ENCODE results near the gene EEF1AKMT3. TPM values are rescaled to one million over a fixed set of nuclear protein-coding genes. Genes with fewer than 3 reads are reported as not detected.

The EEF1AKMT3 gene
- total and polyA plus RNA-seq, 2 of the 4 experiments (the other 2 are of a cell fraction) = 3.2 to 8.1 TPM

DNA sequence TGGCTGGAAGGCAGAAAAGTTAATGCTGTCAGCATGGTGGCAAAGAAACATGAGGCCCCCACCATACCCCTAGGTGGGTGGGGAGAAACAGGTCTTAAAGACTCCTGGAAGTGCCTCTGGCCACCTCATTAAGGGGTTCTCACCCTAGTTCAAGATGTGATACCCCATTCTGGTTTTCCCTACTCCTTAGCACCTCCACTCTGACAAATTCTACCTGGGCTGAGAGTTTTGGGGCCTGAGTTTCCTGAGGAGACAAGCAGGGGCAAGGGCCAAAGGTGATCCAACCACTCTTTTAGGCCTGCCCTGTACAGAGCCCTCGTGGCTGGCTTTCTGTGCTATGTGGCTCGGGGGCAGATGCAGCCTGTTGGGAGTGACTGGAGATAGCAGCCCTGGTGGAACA, 54.0 kb downstream of the EEF1AKMT3 start:
- no TSS peak for BruUV-seq (replicated peaks)
- Histone ChIP-seq H2AFZ (replicated peaks; ENCODE audit: low read length, poor library complexity) (no peak overlapping the region), H3K4me2 (ENCODE audit: low read depth, low read length) (no peak overlapping the region), H3K79me1 (ENCODE audit: low read depth in 1 of 2, low read length in 2 of 2) (peaks cover 48 to 76% of the 10 kb centered on the region in 2 experiments), H3K27me3 (ENCODE audit: control insufficient read depth, insufficient read depth, low read length) (no peaks in the 10 kb centered on the region), H2BK20ac (ENCODE audit: low read depth, low read length) (no peak overlapping the region), H4K20me1 (ENCODE audit: insufficient read depth, low read length) (peaks cover 87% of the 10 kb centered on the region), H3K9me3 (ENCODE audit: control insufficient read depth, insufficient read depth, low read length) (no peaks in the 10 kb centered on the region), H3K4me1 (ENCODE audit: control insufficient read depth, insufficient read depth, low read length) (peaks cover 10% of the 10 kb centered on the region), H3K18ac (ENCODE audit: low read depth, low read length) (no peak overlapping the region), H3K9ac (ENCODE audit: low read depth, low read length) (no peak overlapping the region), H3K4ac (ENCODE audit: low read depth, low read length) (no peak overlapping the region), H3K9me1 (ENCODE audit: insufficient read depth, low read length) (peaks cover 6% of the 10 kb centered on the region), H4K5ac (ENCODE audit: low read depth, low read length) (no peak overlapping the region), H2BK15ac (ENCODE audit: low read depth, low read length) (no peak overlapping the region), H2AK5ac (ENCODE audit: low read depth, low read length) (no peak overlapping the region), H3K23ac (ENCODE audit: low read depth, low read length) (no peak overlapping the region), H2AK9ac (replicated peaks; ENCODE audit: low read depth, low read length, poor library complexity) (no peak overlapping the region), H3K27ac (ENCODE audit: insufficient read depth, low read length) (no peak overlapping the region), H2BK120ac (ENCODE audit: low read depth, low read length) (no peak overlapping the region), H3K36me3 (ENCODE audit: control insufficient read depth, insufficient read depth, low read length) (peaks cover 78% of the 10 kb centered on the region), H3K56ac (ENCODE audit: extremely low read depth, insufficient read depth, low read length) (no peak overlapping the region), H3K4me3 (ENCODE audit: insufficient read depth, low read depth, low read length) (no peak overlapping the region), H4K8ac (ENCODE audit: low read depth in 2 of 2, low read length in 2 of 2) (no peak overlapping the region), H3K14ac (replicated peaks; ENCODE audit: low read depth, low read length) (no peak overlapping the region), H4K91ac (ENCODE audit: insufficient read depth, low read depth, low read length) (no peak overlapping the region), H2BK5ac (ENCODE audit: low read depth, low read length, poor library complexity, severe bottlenecking) (no peak overlapping the region)
- ATAC-seq (ENCODE audit: low read depth) (no peak), DNase-seq (no peak)
- WGBS, 2 experiments (ENCODE audit: extremely low coverage in 2 of 2, insufficient read length in 1 of 2) = no CpG with 5 or more reads among the region's 2 CpGs
- in situ Hi-C loops (cut with MboI; ENCODE audit: low sequenced_read_pairs) = loop anchor here (5.0 kb wide), 1 partner anchor 81 kb away; no protein-coding TSS in a partner anchor
- ChIA-PET POLR2A (ENCODE audit: unreplicated experiment) (no interaction called here), CTCF (no interaction called here)
- TF ChIP-seq RAD21 (IDR thresholded peaks at IDR 0.05; ENCODE audit: low read length) (no peak), MAZ (IDR thresholded peaks at IDR 0.05; ENCODE audit: borderline replicate concordance, low read depth, low read length) (no peak), POLR2A (IDR thresholded peaks at IDR 0.05; ENCODE audit: low read depth, low read length) (no peak), CHD1 (IDR thresholded peaks at IDR 0.05; ENCODE audit: low read depth, low read length) (no peak), SMC3 (IDR thresholded peaks at IDR 0.05; ENCODE audit: low read depth, low read length) (no peak), CTCF (conservative IDR thresholded peaks at IDR 0.05; ENCODE audit: low read depth, low read length) (no peak), CEBPB (IDR thresholded peaks at IDR 0.05; ENCODE audit: low read depth, low read length) (no peak)
- TF ChIP-seq, protein P1, sequence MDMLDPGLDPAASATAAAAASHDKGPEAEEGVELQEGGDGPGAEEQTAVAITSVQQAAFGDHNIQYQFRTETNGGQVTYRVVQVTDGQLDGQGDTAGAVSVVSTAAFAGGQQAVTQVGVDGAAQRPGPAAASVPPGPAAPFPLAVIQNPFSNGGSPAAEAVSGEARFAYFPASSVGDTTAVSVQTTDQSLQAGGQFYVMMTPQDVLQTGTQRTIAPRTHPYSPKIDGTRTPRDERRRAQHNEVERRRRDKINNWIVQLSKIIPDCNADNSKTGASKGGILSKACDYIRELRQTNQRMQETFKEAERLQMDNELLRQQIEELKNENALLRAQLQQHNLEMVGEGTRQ (IDR thresholded peaks at IDR 0.05; ENCODE audit: low read depth, low read length) = no peak
- dilution Hi-C loops (cut with HindIII; ENCODE audit: low sequenced_read_pairs, unreplicated experiment) = no loop called here
- intact Hi-C loops (cut with micrococcal nuclease) = no loop called here
